Fibroblast of pulmonary artery (primary cell): ENCODE measurements around the gene DCAF8.

Experiments
- DNase-seq: peaks from one replicate; pipeline ENCODE4 v3.0.0-alpha.2; 2010; ENCODE audit warnings: low read depth
- H3K4me3 ChIP-seq: replicated peaks from 2 replicates; pipeline ENCODE4 v1.5.1; 2011; ENCODE audit warnings: low read depth, mild to moderate bottlenecking, control low read depth, low read length, moderate library complexity
- CTCF ChIP-seq: IDR thresholded peaks from 2 replicates; pipeline ENCODE4 v1.5.1; 2011; ENCODE audit warnings: mild to moderate bottlenecking, control low read depth, low read length, inconsistent platforms; ENCODE audit errors: missing control alignments

DCAF8 gene

DNA sequence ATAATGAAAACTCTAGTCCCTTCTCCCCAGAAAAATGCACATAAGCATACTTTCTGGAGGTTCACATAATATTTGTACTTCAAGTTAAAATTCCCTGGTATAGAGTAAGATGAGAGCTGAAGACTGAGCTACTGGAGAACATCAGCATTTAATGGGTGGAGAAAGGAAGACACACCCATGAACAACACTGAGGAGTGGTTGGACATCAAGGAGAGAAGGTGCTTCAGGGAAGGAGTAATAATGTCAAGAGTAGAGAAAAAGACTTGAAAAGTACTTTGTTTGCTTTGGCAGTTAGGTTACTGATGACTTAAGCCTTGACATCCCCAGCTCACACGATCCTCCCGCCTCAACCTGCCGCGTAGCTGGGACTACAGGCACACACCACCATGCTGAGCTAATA, 35.3 kb downstream of the DCAF8 start:
- TF ChIP-seq CTCF, result no peak
- no peak for DNase-seq
- no peak overlapping the region for H3K4me3 ChIP-seq

GRCh38 chr1:160226623-160227022, 35.7 kb downstream of the DCAF8 start:
- no peak overlapping the region for H3K4me3 ChIP-seq
- no peak for TF ChIP-seq CTCF
- DNase-seq, result no peak

- no peak for DNase-seq
- TF ChIP-seq CTCF, result no peak
- no peak overlapping the region for H3K4me3 ChIP-seq
Measured at GRCh38 chr1:160225345-160225744, 37.0 kb downstream of the DCAF8 start.

DNA sequence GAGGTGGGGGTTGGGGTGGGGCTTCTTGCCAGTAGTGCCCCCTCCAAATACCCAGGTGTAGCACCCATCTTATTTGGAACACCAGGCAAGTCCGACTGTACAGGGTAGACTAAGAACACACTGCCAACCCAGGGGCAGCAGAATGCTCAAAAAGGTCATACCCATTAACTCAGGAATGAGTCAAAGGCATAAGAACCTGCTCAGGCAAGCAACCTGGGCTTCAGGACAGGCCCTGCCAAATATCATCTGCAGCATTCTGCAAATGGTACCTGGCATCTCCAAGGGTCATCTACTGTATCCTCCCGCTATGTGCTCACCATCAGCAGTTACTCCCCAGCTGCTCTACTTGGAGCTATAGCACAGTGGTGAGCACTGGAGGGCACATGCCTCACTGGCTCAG, 37.7 kb downstream of the DCAF8 start:
- H3K4me3 ChIP-seq, result no peak overlapping the region
- DNase-seq, result no peak
- TF ChIP-seq CTCF, result no peak

DNA sequence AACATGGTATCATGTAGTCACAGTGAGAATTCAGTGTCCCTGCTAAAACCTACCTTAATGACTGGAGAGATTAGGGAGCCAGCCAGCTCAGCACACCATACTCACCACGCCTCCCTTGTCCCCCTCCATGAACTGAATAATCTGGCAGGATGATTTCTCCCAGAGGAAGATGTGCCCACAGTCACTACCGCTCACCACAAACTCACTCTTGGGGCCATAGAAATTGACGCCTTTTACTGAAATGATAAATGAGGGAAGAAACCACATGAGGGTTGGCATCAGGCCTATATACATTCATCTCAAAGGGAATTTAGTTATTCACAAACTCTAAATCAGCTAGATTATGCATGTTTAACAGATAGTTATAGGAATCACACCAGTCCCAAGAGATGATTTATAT, 39.8 kb downstream of the DCAF8 start:
- TF ChIP-seq CTCF, result no peak
- DNase-seq, result no peak

GRCh38 chr1:160221089-160221488, 41.3 kb downstream of the DCAF8 start:
- peak; percentile 28 for DNase-seq
- no peak overlapping the region for H3K4me3 ChIP-seq
- no peak for TF ChIP-seq CTCF

More for the DNA sequence above, 39.8 kb downstream of the DCAF8 start:
- no peak overlapping the region for H3K4me3 ChIP-seq

GRCh38 chr1:160220301-160220700, 42.0 kb downstream of the DCAF8 start:
- DNase-seq, result no peak
- H3K4me3 ChIP-seq, result no peak overlapping the region
- TF ChIP-seq CTCF, result no peak
